ENCODE data around the gene FNBP1. TPM values are rescaled to one million over a fixed set of nuclear protein-coding genes. Genes with fewer than 3 reads are reported as not detected.
"Not testable (repeated sequence)": the region's sequence is repeated elsewhere in the genome, so short reads cannot be mapped to it uniquely, and the experiment has no call there.

FNBP1 gene
- total RNA-seq, 1 experiment from 2014 or later: 80.7 TPM

GRCh38 chr9:129995409-129996160 is 47.4 kb downstream of the FNBP1 start:
- H3K9me2 ChIP-seq (ENCODE audit: insufficient read depth): no peaks in the 10 kb centered on the region
- intact Hi-C loops (cut with micrococcal nuclease; ENCODE audit: unreplicated experiment): loop anchor here (5.0 kb wide), 2 partner anchors 47 to 108 kb away; partner anchors contain the start of gene FNBP1
- no peaks in the 10 kb centered on the region for H4K20me1 ChIP-seq (ENCODE audit: insufficient read depth)
- H3K27me3 ChIP-seq (ENCODE audit: insufficient read depth, low read depth): no peaks in the 10 kb centered on the region
- H3K79me2 ChIP-seq (ENCODE audit: low read depth): peaks cover 4% of the 10 kb centered on the region; the same call in 1 of the 2 replicates
- BruUV-seq (replicated peaks): no TSS peak
- no peak overlapping the region for H3K4me3 ChIP-seq
- no peaks in the 10 kb centered on the region for H3K36me3 ChIP-seq (ENCODE audit: low read depth)
- ChIA-PET CTCF (interaction anchor here (0.6 kb wide), 1 partner anchor 193 kb away, joined by 16 read pairs; the partner anchor contains the start of gene TOR1B), POLR2A (ENCODE audit: unreplicated experiment) (interaction anchor here (0.6 to 0.7 kb wide), 6 partner anchors 28 to 1114 kb away, joined by 3 to 8 read pairs (median 4); partner anchors contain the start of gene KYAT1)
- H3K4me1 ChIP-seq (replicated peaks; ENCODE audit: insufficient read depth): peaks cover 34% of the 10 kb centered on the region
- no peak for TF ChIP-seq CTCF (conservative IDR thresholded peaks at IDR 0.05)
- TF ChIP-seq EZH2 (IDR thresholded peaks at IDR 0.05; ENCODE audit: low read depth): no peak
- H3F3A ChIP-seq (ENCODE audit: insufficient read depth, low read depth): peaks cover 6% of the 10 kb centered on the region
- no peaks in the 10 kb centered on the region for H3K9me3 ChIP-seq (ENCODE audit: insufficient read depth, low read depth)
- no peak overlapping the region for H2AFZ ChIP-seq
- DNase-seq: peak in 1 of 2 experiments; percentile 21
- H3K27ac ChIP-seq: peak overlapping the region; percentile 30; the same call in 1 of the 2 replicates
- H3K4me2 ChIP-seq: 0 out of 2 replicates have a peak overlapping the region, but pooled peaks have one; percentile 21

- H3K27ac ChIP-seq: 0 out of 2 replicates have a peak overlapping the region, but pooled peaks have one; percentile 30
- no peak for DNase-seq
- H3K4me1 ChIP-seq (replicated peaks; ENCODE audit: insufficient read depth): peaks cover 41% of the 10 kb centered on the region
- ChIA-PET POLR2A (ENCODE audit: unreplicated experiment) (interaction anchor here (0.6 kb wide), 1 partner anchor 46 kb away, joined by 5 read pairs; no protein-coding TSS in a partner anchor), CTCF (no interaction called here)
- no peak overlapping the region for H3K4me2 ChIP-seq
- peaks cover 6% of the 10 kb centered on the region for H3F3A ChIP-seq (ENCODE audit: insufficient read depth, low read depth)
- H3K4me3 ChIP-seq: no peak overlapping the region
- H3K9me3 ChIP-seq (ENCODE audit: insufficient read depth, low read depth): no peaks in the 10 kb centered on the region
- H3K9me2 ChIP-seq (ENCODE audit: insufficient read depth): no peaks in the 10 kb centered on the region
- no peak overlapping the region for H2AFZ ChIP-seq
- intact Hi-C loops (cut with micrococcal nuclease; ENCODE audit: unreplicated experiment): loop anchor here (5.0 kb wide), 2 partner anchors 47 to 108 kb away; partner anchors contain the start of gene FNBP1
- peaks cover under 1% of the 10 kb centered on the region; the same call in 1 of the 2 replicates for H3K79me2 ChIP-seq (ENCODE audit: low read depth)
- H4K20me1 ChIP-seq (ENCODE audit: insufficient read depth): no peaks in the 10 kb centered on the region
- no peaks in the 10 kb centered on the region for H3K36me3 ChIP-seq (ENCODE audit: low read depth)
- no TSS peak for BruUV-seq (replicated peaks)
- TF ChIP-seq CTCF (conservative IDR thresholded peaks at IDR 0.05) (no peak), EZH2 (IDR thresholded peaks at IDR 0.05; ENCODE audit: low read depth) (no peak)
- H3K27me3 ChIP-seq (ENCODE audit: insufficient read depth, low read depth): no peaks in the 10 kb centered on the region
These were observed 48.1 kb downstream of the FNBP1 start for GRCh38 chr9:129994882-129995281.

GRCh38 chr9:129991139-129991538 is 51.9 kb downstream of the FNBP1 start:
- POLR2A ChIA-PET (ENCODE audit: unreplicated experiment); H3K4me3 ChIP-seq; H3K9me2 ChIP-seq (ENCODE audit: insufficient read depth); H3K9me3 ChIP-seq (ENCODE audit: insufficient read depth, low read depth); H3F3A ChIP-seq (ENCODE audit: insufficient read depth, low read depth); H3K27ac ChIP-seq; BruUV-seq (replicated peaks); H3K36me3 ChIP-seq (ENCODE audit: low read depth); H3K4me2 ChIP-seq; intact Hi-C loops (cut with micrococcal nuclease; ENCODE audit: unreplicated experiment); H2AFZ ChIP-seq; H3K79me2 ChIP-seq (ENCODE audit: low read depth); H4K20me1 ChIP-seq (ENCODE audit: insufficient read depth); DNase-seq; H3K27me3 ChIP-seq (ENCODE audit: insufficient read depth, low read depth): not testable (repeated sequence)
- CTCF ChIA-PET: interaction anchor here (0.8 kb wide), 1 partner anchor 391 kb away, joined by 3 read pairs; no protein-coding TSS in a partner anchor
- peaks cover 46% of the 10 kb centered on the region for H3K4me1 ChIP-seq (replicated peaks; ENCODE audit: insufficient read depth)

All from PC-9 (cell line).